K562 (cell line): ENCODE results near the gene LRRC4C. TPM values are rescaled to one million over a fixed set of nuclear protein-coding genes. Genes with fewer than 3 reads are reported as not detected.

Experiments
- ATAC-seq: fragments of 200-7000 bp; cut with Tn5 transposase; 3 replicates; pipeline ENCODE4 v1.9.1; 2020; ENCODE audit warnings: moderate library complexity
- BruUV-seq: library from RNA; stranded (reverse); fragments of 400-500 nt; replicated peaks from 2 replicates; lab custom pipeline; 2021; lab: Mats Ljungman, UMichigan
- CTCF ChIA-PET: fragments of 300-600 bp; formaldehyde crosslinking; extraction: SDS; loops from one replicate; lab custom pipeline; 2021; ENCODE audit warnings: low intra/inter-chr PET ratio; lab: Yijun Ruan, JAX
- POLR2A ChIA-PET: fragments of 300-600, 350-650 bp; sonication (Branson Sonifier 250); formaldehyde crosslinking; extraction: SDS; loops from one replicate; lab custom pipeline; 2021; ENCODE audit warnings: antibody characterized with exemption, inconsistent platforms; lab: Yijun Ruan, JAX
- DNase-seq, 4 experiments: peaks; one replicate each; pipeline versions ENCODE4 v3.0.0 to v3.0.0-alpha.2; 2011 to 2018; ENCODE audit warnings: low spot score in 3 of 4, mixed read lengths in 3 of 4; ENCODE audit errors: extremely low read depth in 1 of 4
- FAIRE-seq: peaks from 2 replicates; lab custom pipeline; 2011; peaks lifted over from hg19 to GRCh38; lab: Jason Lieb, UNC
- H2AFZ ChIP-seq: 2 replicates; pipeline ENCODE4 v1.6.0; 2011; ENCODE audit warnings: low read depth, low read length, control low read depth, inconsistent platforms
- H3K27ac ChIP-seq: fragments of 200-600 bp; 3 replicates; pipeline ENCODE4 v1.8.0; 2011; ENCODE audit warnings: low read depth, mild to moderate bottlenecking, control low read depth, inconsistent platforms, low read length, moderate library complexity, mixed read lengths; ENCODE audit errors: extremely low read depth
- H3K27me3 ChIP-seq, 2 experiments: fragments of 300-600 bp in 1 of 2; 2 replicates in 1 of 2; 3 replicates in 1 of 2; pipeline versions ENCODE4 v1.6.0 to v1.8.0; 2011; ENCODE audit warnings: inconsistent platforms in 2 of 2, low read length in 2 of 2, mild to moderate bottlenecking in 1 of 2, mixed read lengths in 1 of 2, moderate library complexity in 1 of 2; ENCODE audit not compliant: control insufficient read depth in 2 of 2, insufficient read depth in 2 of 2
- H3K36me3 ChIP-seq: fragments of 300-600 bp; 3 replicates; pipeline ENCODE4 v1.8.0; 2011; ENCODE audit warnings: mild to moderate bottlenecking, low read length, inconsistent platforms; ENCODE audit not compliant: control insufficient read depth, insufficient read depth
- H3K4me1 ChIP-seq, 2 experiments: fragments of 200-600 bp in 1 of 2; replicated peaks in 1 of 2; 2 replicates in 1 of 2; 3 replicates in 1 of 2; pipeline versions ENCODE4 v1.5.1 to v1.8.0; 2011; ENCODE audit warnings: inconsistent platforms in 2 of 2, low read length in 2 of 2, mild to moderate bottlenecking in 1 of 2, mixed read lengths in 1 of 2, moderate library complexity in 1 of 2; ENCODE audit not compliant: control insufficient read depth in 2 of 2, insufficient read depth in 2 of 2
- H3K4me2 ChIP-seq: 2 replicates; pipeline ENCODE4 v1.6.1; 2011; ENCODE audit warnings: low read length, control low read depth, inconsistent platforms, mixed read lengths; ENCODE audit not compliant: insufficient read depth
- H3K4me3 ChIP-seq: fragments of 200-600 bp; sonication (generic), shearing (Covaris generic); 2 replicates; pipeline ENCODE4 v1.5.1; 2016; ENCODE audit warnings: control low read depth, inconsistent platforms
- H3K79me2 ChIP-seq: fragments of 200-600 bp; 3 replicates; pipeline ENCODE4 v1.8.0; 2011; ENCODE audit warnings: low read length, inconsistent platforms; ENCODE audit not compliant: control insufficient read depth, insufficient read depth
- H3K9ac ChIP-seq, 2 experiments: 2 replicates each; pipeline versions ENCODE4 v1.6.0 to v1.6.1; 2011; ENCODE audit warnings: low read depth in 2 of 2, low read length in 2 of 2, control low read depth in 1 of 2, inconsistent platforms in 1 of 2, mild to moderate bottlenecking in 1 of 2, mixed read lengths in 1 of 2; ENCODE audit not compliant: insufficient read depth in 1 of 2
- H3K9me1 ChIP-seq: one replicate; pipeline ENCODE4 v1.6.0; 2011; ENCODE audit warnings: inconsistent platforms, mild to moderate bottlenecking, low read length, moderate library complexity; ENCODE audit not compliant: control insufficient read depth, insufficient read depth
- H3K9me3 ChIP-seq: replicated peaks from 2 replicates; pipeline ENCODE4 v1.5.1; 2011; ENCODE audit warnings: low read depth, low read length, inconsistent platforms; ENCODE audit not compliant: control insufficient read depth, insufficient read depth
- H4K20me1 ChIP-seq: replicated peaks from 2 replicates; pipeline ENCODE4 v1.6.1; 2011; ENCODE audit warnings: low read length, inconsistent platforms, mixed read lengths; ENCODE audit not compliant: control insufficient read depth, insufficient read depth
- ETV6 ChIP-seq, 3 experiments: fragments of 150-350 bp in 1 of 3; sonication (generic) in 1 of 3; formaldehyde crosslinking in 1 of 3; IDR thresholded peaks; 2 replicates each; pipeline versions ENCODE4 v1.6.1 to v1.8.0; 2014 to 2022; ENCODE audit warnings: borderline replicate concordance in 2 of 3, low read depth in 2 of 3, antibody characterized with exemption in 1 of 3, low read length in 1 of 3, mild to moderate bottlenecking in 1 of 3, missing genetic modification reagents in 1 of 3
- NELFE ChIP-seq: IDR thresholded peaks from 2 replicates; pipeline ENCODE4 v1.6.1; 2011; ENCODE audit warnings: mild to moderate bottlenecking; ENCODE audit not compliant: insufficient read depth, insufficient read length
- PML ChIP-seq: IDR thresholded peaks from 2 replicates; pipeline ENCODE4 v1.6.1; 2012; ENCODE audit warnings: low read length, inconsistent platforms
- POLR3A ChIP-seq: IDR thresholded peaks from 2 replicates; pipeline ENCODE4 v1.6.1; 2011; ENCODE audit warnings: borderline replicate concordance, mild to moderate bottlenecking, moderate library complexity; ENCODE audit not compliant: insufficient read length, insufficient read depth; ENCODE audit errors: extremely low read depth
- PTRF ChIP-seq: fragments of 450-650 bp; IDR thresholded peaks from 2 replicates; pipeline ENCODE4 v1.6.1; 2016; ENCODE audit warnings: mild to moderate bottlenecking, missing genetic modification characterization, missing compliant biosample characterization
- PYGO2 ChIP-seq: fragments of 450-650 bp; IDR thresholded peaks from 2 replicates; pipeline ENCODE4 v1.6.1; 2016; ENCODE audit warnings: mild to moderate bottlenecking, missing genetic modification characterization, moderate library complexity, missing compliant biosample characterization
- SETDB1 ChIP-seq: IDR thresholded peaks from one replicate; pipeline ENCODE4 v1.6.1; 2012; ENCODE audit warnings: low read length, control low read depth, inconsistent platforms
- ZNF140 ChIP-seq: fragments of 250-450 bp; sonication (Bioruptor Pico); IDR thresholded peaks from 2 replicates; pipeline ENCODE4 v1.8.0; 2021; ENCODE audit warnings: moderate library complexity, mild to moderate bottlenecking, inconsistent platforms
- WGBS: fragments of 100-300 bp; shearing (Covaris generic); methylation state at CpG from one replicate; pipeline ENCODE4 v1.1.6; 2016; ENCODE audit warnings: low coverage, mixed read lengths; ENCODE audit not compliant: insufficient coverage; ENCODE audit errors: missing lambda C conversion rate; 5-methylcytosine and 5-hydroxymethylcytosine counted together
- in situ Hi-C: fragments of 300-500 bp; cut with MboI; formaldehyde crosslinking; loops from 4 replicates; pipeline ENCODE4 v1.15.0; 2018; ENCODE audit warnings: inconsistent platforms, mixed read lengths
- intact Hi-C: fragments of 100-400 bp; cut with micrococcal nuclease; formaldehyde crosslinking; loops from 2 replicates; pipeline ENCODE4 v1.14.2; 2022
- polyA plus RNA-seq, 8 experiments: library from polyadenylated mRNA; depleted of rRNA in 4 of 8; stranded (reverse) in 5 of 8; unstranded in 3 of 8; fragments of >200 nt; fragmentation: Nextera tagmentation in 2 of 8; fragmentation: Illumina TruSeq in 1 of 8; extraction: Ambion mirVana in 2 of 8; extraction: Trizol in 1 of 8; gene quantifications; 2 replicates each; pipeline versions ENCODE4 v1.2.1 to v1.2.3, GENCODE V29; 2011 to 2014; ENCODE audit warnings: inconsistent platforms in 1 of 8, missing spikeins in 1 of 8
- total RNA-seq, 7 experiments: library from RNA; depleted of rRNA in 6 of 7; stranded (reverse); fragments of >200 nt in 6 of 7; fragmentation: Illumina TruSeq in 2 of 7; extraction: Trizol in 2 of 7; gene quantifications; 2 replicates each; pipeline versions ENCODE4 v1.2.1 to v1.2.3, GENCODE V29; 2011 to 2021; ENCODE audit warnings: low replicate concordance in 1 of 7
- TF ChIP-seq, protein P1 (sequence below): sonication (generic); formaldehyde crosslinking; IDR thresholded peaks from 2 replicates; pipeline ENCODE4 v1.9.0; 2022; ENCODE audit warnings: mild to moderate bottlenecking, missing genetic modification reagents

Gene LRRC4C
- total and polyA plus RNA-seq, 9 of the 15 experiments (the other 6 are each of a cell fraction or from before 2014, with no cell fraction given) = not detected

DNA sequence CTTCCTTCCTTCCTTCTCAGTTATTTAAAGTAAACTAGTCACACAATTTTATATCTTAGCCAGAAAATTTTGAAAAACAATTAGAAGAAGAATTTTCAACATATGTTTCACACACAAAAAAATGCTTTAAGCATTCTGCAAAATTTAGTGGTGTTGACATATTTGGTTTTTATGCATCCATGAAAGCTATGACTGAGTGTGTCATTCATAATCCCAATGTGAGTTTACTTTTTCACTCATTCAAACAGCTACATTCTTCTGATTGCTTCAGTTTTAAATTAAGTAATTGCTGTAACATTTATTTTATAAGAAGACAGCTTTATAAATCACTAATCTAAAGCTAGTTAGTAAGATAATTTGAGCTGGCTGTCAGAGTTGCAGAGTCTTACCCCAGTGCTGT lies 453.5 kb downstream of the LRRC4C start:
- Histone ChIP-seq H3K27ac (no peak overlapping the region), H3K4me1 (no peaks in the 10 kb centered on the region), H4K20me1 (no peaks in the 10 kb centered on the region), H3K4me3 (no peak overlapping the region), H3K79me2 (no peaks in the 10 kb centered on the region), H3K9me3 (no peaks in the 10 kb centered on the region; the same call in 1 of the 2 replicates), H3K9me1 (no peaks in the 10 kb centered on the region), H3K36me3 (no peaks in the 10 kb centered on the region)
- DNase-seq (no peak), FAIRE-seq (no peak)
- CTCF ChIA-PET = no interaction called here
- TF ChIP-seq NELFE (no peak), ZNF140 (no peak), POLR3A (no peak)
- TF ChIP-seq, all 486 proteins: peak for 0
- no peak for ATAC-seq
- Histone ChIP-seq H3K4me2 (no peak overlapping the region), H2AFZ (no peak overlapping the region), H3K9ac (no peak overlapping the region), H3K27me3 (no peaks in the 10 kb centered on the region)
- in situ Hi-C loops = no loop called here
- POLR2A ChIA-PET = no interaction called here
- no TSS peak for BruUV-seq
- intact Hi-C loops = no loop called here

GRCh38 chr11:41003339-41004282 lies 455.8 kb downstream of the LRRC4C start:
- Histone ChIP-seq H3K36me3 (no peaks in the 10 kb centered on the region), H3K9me3 (no peaks in the 10 kb centered on the region; the same call in 1 of the 2 replicates), H3K9ac (no peak overlapping the region), H3K4me1 (no peaks in the 10 kb centered on the region), H3K79me2 (no peaks in the 10 kb centered on the region), H3K9me1 (no peaks in the 10 kb centered on the region), H3K27me3 (no peaks in the 10 kb centered on the region), H3K27ac (no peak overlapping the region), H2AFZ (no peak overlapping the region), H3K4me3 (no peak overlapping the region), H3K4me2 (no peak overlapping the region), H4K20me1 (no peaks in the 10 kb centered on the region)
- TF ChIP-seq PYGO2 (no peak), PTRF (tag) (no peak), PML (no peak), SETDB1 (no peak), ETV6 (IDR thresholded peaks at IDR 0.05; ENCODE audit: borderline replicate concordance in 1 of 2, low read depth in 2 of 2, low read length in 1 of 2) (no peak), ETV6 (CRISPR knock-in tag; IDR thresholded peaks at IDR 0.05; ENCODE audit: borderline replicate concordance) (no peak)
- TF ChIP-seq, protein P1, sequence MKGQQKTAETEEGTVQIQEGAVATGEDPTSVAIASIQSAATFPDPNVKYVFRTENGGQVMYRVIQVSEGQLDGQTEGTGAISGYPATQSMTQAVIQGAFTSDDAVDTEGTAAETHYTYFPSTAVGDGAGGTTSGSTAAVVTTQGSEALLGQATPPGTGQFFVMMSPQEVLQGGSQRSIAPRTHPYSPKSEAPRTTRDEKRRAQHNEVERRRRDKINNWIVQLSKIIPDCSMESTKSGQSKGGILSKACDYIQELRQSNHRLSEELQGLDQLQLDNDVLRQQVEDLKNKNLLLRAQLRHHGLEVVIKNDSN (CRISPR knock-in tag) = no peak
- ChIA-PET POLR2A (no interaction called here), CTCF (no interaction called here)
- intact Hi-C loops (no loop called here), in situ Hi-C loops (no loop called here)
- no peak for DNase-seq
- no TSS peak for BruUV-seq
- FAIRE-seq = no peak
- 2% methylated on average over 4 of the region's 4 CpGs for WGBS
- ATAC-seq = no peak
